HK-2 (cell line): Measurements from ENCODE around the gene CCR6.

Experiments used
- DNase-seq: peaks from one replicate; pipeline ENCODE4 v3.0.0-alpha.2; 2018; ENCODE audit not compliant: unreplicated experiment

Gene CCR6

DNA sequence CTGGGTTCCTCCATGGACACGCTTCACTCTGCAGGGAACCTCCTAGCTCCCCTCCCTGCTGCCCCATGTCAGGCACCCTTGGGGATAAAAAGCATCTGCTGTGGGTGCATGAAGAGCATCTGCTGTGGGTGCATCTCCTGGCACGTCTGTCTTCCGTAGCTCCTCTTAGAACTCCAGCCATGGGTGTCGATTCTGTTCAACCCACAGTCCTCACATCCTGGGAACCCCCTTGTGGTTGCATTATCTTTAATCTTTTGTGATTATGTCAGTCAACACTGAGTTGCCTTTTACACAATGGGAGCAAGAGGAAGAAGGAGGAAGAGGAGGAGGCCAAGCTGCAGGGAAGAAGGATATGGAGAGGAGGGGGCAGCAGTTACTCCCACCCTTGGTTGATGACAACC is 24.1 kb upstream of the CCR6 start:
- no peak for DNase-seq

DNA sequence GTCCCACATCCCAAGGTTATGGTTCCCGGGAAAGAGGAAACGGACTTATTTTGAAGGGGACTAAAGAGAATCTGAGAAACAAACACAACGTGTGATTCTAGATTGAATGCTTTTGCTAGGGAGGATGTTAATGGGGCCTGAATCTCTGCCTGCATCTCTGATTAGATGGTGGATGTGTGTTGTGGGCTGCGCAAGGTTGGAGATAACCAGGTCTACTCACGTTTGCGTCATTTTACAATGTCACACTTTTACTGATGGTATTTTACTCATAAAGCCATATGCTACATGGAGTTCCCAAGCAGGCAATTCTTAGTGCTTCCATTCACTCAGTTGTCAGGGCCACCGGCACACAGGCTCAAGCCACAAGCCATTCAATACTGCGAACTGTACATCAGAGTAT is 23.2 kb upstream of the CCR6 start:
- DNase-seq = no peak

DNA sequence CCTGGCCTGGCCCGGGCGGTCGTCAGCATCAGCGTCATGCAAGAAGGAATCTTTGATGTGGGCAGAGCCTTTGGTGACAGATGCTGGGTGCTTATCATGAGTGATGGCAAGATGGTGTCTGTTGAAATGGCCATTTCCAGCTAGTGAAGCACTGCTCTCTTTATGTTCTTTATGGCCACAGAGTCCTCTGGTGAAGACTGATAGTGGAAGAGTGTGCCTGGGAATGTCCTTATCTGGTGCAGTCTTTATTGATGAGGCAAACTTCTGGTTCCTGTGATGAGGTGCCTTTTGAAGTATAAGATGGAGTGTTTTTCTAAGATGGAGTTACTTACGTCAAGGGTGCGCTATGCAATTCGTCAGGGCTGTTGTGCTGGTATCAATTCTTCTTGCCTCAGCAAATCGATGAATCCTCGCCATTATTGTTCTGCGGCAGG is 22.6 kb upstream of the CCR6 start:
- no peak for DNase-seq

DNA sequence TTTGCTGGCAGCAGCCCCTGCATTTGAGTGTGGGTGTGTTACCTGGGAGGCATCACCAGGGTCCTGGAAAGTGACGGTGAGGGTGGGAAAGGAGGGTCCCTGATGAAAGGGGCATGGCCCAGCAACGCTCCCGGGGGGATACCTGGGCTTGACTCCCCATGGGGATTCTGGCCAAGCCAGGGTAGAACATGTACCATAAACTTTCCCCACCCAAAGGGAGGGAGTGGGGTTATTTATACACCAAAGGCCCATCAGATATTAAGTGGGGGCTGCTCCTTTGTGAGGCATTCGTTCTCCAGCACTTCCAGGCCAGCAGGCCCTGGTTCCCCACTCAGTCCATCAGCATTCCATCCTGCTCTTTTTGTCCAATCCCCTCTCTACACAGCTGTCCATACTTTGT is 20.6 kb upstream of the CCR6 start:
- DNase-seq = no peak

DNA sequence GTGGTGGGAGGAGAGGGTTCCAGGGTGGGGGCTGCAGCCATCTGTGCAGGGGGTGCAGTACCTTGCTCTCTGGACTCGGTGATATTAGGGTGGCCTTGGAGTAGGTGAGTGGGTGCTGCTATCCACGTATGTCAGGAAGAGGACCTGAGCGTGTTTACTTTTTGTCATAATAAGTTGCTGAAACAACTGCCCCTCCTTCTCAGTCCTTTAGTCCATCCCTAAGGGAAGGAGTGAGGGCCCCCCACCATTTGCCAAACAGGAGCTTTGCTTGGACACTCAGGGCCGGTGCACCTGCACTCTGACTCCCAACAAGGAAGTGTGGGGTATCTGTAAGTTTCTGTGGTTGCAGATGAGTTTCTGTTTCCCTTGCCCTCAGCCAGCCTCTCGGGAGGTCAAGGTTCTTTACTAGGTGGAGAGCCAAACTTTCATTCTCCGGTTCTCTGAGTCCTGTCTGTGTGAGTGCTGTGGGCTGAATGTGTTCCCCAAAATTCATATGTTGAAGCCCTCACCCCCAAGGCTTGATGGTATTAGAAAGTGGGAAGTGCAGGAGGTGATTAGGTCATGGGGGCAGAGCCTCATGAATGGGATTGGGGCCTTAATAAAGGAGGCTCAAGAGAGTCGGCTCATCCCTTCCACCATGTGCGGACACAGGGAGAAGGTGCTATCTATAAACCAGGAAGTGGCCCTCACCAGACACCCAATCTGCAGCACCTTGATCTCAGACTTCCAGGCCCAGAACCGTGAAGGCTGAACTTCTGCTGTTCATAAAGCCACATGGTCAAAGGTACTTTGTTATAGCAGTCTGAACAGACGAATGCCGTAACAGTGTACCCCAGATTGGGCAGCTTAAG is 19.6 kb upstream of the CCR6 start:
- no peak for DNase-seq

DNA sequence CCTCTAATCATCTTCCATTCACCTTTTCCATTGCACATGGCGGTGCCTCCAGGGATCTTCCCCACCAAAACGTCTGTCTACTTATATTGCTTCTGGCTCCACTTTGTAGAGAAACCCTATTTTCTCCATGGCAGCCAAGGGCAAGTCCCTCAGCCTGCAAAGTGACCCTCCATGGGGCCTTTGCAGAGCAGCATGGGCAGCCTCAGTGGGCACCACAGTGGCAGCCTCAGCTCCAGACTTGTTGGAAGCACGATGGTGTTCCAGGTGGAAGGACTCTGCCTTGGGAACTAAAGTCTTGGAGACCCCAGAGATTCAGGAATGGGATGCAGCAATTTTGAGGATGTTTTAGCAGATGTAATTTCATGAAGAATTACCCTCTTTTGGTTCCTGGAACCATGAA is 18.5 kb upstream of the CCR6 start:
- DNase-seq = no peak

DNA sequence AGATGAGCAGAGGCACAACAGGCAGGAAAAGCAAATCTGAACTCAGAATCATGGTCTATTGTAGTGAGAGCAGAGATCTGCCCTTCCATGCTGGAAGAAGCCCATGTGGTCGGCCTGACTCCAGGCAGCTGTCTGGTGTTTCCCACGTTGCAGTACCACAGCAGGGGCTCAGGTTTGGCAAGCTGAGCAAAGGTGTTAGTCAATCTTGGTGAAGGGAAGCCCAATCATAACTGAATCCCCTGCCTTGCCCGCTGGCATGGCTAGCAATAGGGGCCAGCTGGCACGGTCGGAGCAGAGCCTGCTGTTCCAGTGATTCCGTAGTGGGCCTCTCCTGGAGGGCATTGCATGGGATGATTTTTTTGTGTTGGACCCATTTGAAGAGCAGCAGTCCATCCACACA is 17.8 kb upstream of the CCR6 start:
- no peak for DNase-seq

DNA sequence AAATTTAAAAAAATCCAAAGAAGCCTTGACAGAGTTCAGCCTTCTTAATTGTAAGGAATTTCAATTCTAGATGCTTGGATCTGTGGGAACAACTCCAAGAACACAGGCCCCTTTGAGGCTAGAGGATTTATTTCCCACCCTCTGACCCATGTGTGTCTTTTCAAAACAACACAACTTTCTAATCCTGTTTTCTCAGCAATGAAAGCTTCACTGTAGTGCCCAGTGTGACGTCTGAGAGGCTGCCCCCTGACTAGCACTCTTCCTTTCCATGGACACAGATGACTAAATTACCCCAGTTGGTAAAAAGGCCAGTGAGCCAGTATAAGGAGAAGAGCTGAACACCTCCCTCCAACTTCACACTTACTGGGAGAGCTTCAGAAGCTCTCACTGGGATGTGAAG is 16.5 kb upstream of the CCR6 start:
- DNase-seq = no peak

DNA sequence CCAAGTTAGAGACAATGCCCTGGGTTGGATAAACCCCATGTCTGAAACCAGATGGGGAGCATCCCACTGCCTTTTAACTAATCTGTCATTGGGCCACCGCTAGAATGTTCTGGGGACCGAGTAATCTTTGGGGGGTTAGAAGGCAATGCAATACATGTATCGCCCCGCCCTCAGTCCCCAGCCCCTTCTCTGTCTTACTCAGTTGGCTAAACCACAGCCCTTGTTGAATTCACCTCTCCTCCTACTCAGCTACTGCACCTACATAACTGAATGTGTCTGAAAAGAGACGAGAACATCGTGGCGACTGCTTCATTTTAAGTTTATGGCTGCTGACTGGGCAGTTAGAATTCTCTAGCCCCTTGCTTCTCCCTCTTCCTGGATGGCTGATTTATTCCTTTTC is 15.1 kb upstream of the CCR6 start:
- no peak for DNase-seq

DNA sequence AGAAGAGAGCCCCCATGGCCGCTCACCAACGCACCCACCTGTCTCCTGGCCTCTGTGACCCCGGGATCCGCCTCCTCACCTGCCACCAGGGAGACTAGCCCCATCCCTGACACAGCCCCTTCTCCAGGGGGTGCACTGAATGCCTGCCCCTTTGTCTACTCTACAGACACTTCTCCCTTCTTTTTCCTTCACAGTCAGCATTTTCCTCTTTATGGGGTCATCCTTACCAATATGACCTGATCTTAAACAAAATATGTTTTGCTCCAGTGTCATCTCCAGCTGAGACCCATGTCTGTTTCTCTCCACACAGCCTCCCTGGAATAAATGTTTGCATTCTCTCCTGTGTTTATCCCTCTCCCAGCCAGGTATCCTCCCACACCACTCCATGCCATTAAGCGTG is 14.6 kb upstream of the CCR6 start:
- no peak for DNase-seq

DNA sequence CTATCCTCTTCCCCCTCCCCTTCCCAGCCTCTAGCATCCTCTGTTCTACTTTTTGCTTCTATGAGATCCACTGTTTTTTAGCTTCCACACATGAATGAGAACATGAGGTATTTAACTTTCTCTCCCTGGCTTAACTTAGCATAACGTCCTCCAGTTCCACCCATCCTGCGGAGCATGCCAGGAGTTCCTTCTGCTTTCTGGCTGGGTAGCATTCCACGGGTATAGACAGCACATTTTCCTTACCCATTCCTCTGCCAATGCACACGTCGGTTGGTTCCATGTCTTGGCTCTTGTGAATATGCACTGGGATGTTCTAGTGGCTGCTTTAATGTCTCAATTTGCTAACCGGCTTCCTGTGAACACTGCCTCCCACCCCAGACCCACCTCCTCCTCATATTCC is 13.2 kb upstream of the CCR6 start:
- DNase-seq = no peak

DNA sequence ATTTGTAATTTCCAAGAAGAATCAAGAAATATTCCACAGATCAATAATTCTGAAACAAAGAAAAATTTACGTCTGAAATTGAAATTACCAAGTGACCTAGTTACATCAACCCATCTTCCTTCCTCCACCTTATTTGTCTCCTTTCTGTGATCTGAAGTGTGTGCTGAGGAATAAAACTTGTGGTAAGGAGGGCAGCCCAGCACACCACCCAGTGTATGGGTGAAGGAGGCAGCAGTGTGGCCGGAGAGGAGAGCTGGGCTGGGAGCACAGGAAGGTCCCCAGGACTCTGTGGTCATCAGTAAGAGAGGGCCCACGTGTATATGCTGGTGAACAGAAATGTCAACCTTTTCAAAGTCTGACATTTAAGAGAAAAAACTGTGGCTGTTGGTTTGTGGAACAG is 11.3 kb upstream of the CCR6 start:
- DNase-seq = no peak

DNA sequence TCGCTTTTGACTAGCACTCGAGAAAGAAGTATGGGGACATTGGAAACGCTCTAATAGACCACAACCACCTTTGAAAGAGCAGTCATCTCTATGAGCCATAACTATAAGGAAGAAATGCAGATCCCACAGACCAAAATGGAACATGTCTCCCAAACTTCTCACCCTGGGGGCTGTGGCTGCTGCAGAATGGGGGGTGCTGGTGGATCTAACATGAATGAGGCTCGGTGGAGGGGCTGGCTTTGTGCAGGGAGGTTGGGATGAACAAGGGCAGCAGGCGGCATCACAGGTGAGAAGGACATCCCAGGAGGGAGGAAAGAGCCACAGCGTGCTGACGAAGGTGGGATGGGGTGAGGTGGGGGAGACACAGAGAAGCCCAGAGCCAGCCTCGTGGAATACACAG is 10.5 kb upstream of the CCR6 start:
- DNase-seq = no peak

DNA sequence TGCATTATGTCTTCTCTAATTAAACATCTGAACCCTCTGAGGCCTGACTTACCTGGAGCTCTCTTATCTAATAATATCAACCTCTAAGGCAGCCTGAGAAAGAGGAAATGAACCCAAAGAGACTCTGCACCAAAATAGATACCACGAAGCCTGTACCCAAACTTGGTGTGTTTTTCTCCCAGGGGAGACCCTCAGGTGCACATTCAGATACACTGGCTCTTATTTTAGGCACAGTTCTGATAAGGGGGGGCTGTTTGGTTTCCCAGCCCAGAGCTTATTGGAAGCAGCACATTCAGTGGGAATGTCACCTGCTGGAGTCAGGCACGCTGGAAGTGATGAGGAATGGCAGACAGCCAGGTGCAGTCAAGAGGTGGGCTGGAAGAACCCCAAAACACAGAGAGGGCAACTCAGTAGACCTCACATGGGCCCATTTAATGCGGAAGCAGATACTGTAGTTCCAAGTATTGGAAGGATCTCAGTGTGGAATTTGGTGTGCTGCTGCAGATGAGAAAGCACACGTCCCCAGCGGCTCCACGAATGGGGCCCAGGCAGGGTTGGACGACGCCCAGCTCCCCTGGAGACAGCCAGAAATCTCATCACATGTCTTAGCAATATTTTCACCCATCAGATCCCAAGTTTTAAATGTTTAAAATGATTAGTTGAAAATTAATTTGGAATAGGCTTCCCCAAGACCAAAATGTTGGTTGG is 9.7 kb upstream of the CCR6 start:
- DNase-seq = no peak

DNA sequence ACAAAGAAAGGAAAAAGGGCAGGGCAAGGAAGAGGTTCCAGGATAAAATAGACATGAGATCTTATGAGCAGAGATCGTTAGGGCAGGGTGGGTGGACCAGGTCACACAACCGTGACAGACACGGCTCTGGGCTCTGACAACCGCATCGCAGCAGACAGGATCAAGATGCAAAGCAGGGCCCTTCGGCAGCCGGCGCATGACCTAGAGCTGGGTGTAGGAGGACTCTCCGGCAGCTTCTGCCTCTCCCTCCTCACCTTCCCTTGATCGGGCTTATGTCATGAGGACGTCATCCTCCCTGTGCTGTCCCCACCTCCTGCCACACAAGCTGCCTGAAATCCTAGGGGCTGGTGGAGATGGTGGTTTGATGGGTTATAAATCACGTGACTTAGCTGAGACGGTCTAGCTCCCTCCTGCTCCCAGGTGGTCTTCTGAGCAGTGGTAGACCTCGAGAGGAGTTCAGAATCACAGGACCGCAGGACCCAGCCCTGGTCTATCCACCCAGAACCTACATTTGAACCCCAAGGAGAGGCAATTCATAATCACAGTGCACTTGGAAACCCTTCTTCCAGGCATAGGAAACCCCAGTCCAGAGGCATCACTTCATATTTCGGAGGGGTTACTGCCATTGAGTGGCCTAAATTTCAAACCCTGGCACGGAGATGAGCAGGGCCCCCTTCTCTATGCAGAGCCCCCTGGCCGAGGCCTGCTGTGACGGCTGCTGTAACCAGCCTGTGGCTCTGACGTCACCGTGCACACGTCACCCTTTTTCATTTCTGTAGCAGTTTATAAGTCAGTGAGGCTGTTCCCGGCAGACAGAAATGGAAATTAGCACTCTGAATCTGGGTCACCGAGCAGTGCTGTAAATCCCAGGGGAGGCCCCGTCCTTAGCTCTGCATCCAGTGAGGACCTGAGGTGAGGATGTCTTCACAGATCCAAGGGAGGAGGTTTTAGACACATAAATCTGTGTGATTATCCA is 8.7 kb upstream of the CCR6 start:
- no peak for DNase-seq

DNA sequence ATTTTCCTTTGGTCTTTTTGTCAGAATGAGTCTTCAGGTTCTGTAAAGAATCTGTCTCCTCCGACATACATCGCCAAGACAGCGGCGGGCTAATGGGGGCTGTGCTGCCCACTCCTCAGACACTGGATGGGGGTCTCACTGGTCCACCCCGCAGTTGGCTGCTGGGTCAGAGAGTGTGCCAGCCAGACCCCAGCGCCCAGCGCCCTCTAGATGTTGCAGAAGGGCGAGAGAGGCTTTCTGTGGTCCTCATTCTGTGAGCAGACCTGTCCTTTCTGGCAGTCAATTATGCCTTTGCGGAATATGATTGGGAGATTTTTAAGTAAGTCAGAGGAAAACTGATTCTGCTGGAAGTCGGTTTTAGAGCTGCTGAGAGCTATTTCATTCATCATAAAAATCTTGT is 7.8 kb upstream of the CCR6 start:
- no peak for DNase-seq

DNA sequence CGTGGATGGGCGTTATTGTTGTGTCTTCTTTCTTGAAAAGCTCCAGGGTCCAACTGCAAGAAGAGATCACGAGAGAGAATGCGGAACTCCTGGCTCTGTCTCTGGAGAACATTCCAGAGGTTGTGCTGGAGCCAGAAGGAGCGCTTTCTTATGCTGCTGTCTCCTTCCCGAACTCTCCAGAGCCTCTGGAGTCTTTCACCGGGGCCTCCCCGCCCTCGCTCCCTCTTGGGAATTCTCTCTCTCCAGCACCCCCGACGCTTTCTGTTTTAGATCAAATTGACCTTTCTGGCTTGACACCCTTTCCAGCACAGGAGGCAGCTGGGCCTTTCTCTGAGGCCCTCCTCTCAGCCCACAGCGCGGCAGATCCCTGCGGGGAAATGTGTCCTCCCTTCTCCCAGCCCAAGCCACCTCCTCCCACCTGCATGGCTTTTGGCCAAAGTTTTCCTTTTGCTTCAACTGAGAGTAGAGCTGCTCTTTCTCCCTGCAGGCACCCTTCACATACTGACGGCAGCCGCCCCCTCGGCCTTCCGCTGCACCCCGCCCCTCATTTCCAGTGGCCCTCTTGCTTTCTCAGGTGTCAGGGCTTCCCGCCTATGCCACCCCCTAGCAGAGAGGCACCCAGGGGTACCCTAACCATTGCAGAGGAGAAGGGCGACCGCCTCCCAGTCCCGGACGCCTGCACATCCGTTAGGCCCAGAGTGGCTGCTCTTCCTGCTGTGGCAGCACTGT is 6.6 kb upstream of the CCR6 start:
- no peak for DNase-seq

DNA sequence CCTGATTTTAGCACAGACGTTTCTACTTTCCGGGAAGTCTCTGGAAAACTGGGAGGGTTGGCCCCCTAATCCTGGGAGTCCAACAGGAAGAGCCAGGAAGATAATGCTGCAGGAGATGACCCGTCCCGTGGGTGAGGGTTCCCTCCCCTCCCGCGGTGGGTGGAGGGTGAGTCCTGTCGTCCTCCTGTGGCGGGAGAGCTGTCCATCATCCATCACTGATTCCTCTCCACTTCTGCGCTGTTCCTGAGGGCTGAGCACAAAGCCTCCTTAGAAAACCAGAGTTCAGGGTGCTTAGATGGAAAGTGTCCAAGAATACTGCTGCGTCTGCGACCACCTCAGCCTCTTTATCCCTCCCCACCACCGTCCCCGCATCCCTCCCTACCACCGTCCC is 6.1 kb upstream of the CCR6 start:
- DNase-seq = no peak

DNA sequence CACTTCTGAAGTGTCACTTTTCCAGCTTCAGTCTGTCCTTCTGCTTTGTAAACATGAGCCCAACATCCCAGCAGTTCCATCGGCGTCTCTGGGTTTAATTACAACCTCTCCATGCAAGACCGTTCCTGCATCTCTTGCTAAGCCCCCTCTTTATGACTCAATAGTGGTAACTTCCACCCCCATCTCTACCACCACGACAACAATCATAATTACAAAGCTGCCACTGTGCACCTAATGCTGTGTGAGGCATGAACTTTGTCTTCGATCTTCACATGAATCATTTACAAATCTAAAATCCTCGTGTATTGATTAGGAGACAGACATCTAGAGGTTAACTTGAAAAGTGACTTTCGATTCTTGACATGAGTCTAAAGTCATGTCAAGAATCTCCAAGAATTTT is 4.9 kb upstream of the CCR6 start:
- no peak for DNase-seq

DNA sequence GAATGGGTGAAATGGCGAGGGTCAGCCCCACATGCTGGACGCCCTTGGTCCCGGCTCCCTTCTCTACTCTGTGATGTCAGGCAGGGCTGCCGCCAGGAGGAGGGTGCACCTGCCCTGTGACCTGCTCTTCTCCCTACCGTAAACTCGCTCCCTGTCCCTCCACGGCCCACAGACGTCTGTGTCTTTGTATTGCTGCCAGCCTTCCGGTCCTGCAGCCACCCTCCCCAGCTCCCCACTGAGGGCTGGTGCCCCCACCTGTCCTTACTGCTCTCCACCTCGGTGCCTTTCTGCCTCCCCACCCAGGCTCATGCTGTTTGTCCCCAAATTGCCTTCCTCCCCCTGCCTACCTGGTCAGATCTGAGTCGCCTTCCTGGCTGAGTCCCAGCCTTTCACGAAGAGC is 4.1 kb upstream of the CCR6 start:
- no peak for DNase-seq

DNA sequence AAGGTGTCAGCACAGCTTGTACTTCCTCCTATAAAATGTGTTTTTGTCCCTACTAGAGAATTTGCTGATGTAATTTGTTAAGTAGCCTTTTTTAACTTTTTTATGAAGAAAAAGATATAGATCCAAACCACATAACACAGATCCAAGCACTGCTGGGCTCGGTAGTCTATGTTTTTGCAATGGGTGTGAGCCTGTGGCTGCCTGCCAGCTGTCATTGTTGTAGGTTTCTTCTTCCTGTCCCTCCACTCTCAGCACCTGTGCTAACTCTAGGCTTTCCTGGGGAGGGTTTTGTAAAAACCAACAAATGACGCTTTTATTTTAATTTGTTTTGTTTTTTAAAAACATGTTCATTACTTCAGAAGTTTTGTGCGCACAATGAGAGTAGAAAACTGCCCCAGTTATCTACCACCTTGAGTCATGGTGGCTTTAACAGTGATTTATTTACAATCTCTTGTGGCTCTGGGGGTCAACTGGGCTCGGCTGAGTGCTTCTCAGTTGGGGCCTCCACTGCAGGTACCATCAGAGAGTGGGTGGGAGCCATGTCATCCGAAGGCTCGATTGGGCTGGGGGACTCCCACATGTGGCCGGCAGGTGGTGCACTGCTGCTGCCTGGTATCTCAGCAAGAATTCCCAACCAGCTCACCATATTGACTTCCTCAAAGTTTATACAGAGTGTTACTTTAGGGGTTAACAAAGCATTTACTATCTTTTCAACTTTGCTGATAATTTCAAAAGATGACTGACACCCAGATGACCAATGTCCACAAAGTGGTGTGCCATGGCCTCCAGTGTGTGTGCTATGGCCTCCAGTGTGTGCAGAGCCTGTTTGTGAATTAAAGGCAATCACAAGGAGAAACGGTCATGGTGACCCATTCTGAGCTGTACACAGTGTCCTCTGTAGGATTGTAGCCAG is 3.0 kb upstream of the CCR6 start:
- no peak for DNase-seq
